Heart left ventricle (tissue), 16 donors: ENCODE data around the gene NFKBIB. TPM values are rescaled to one million over a fixed set of nuclear protein-coding genes. Genes with fewer than 3 reads are reported as not detected.
"Not testable (repeated sequence)": the region's sequence is repeated elsewhere in the genome, so short reads cannot be mapped to it uniquely, and the experiment has no call there.

Experiments
- ATAC-seq, 4 donors: fragments of 200-7000 bp; cut with Tn5 transposase; one replicate each; pipeline ENCODE4 v1.9.1; 2020 to 2022; ENCODE audit warnings: moderate library complexity in 4 of 4, mild to moderate bottlenecking in 3 of 4, moderate number of reproducible peaks in 1 of 4
- DNase-seq, 5 donors: peaks; one replicate each; pipeline ENCODE4 v3.0.0-alpha.2; 2020
- H3K27ac ChIP-seq, 12 donors: fragments of 200-600 bp; sonication (generic) in 4 of 12; one replicate each; pipeline versions ENCODE4 v1.5.0 to v1.8.0; 2016 to 2022; ENCODE audit warnings: mild to moderate bottlenecking in 2 of 12
- H3K27me3 ChIP-seq, 9 donors: fragments of 200-600 bp; sonication (generic) in 2 of 9; one replicate each; pipeline versions ENCODE4 v1.5.1 to v1.8.0; 2016 to 2022; ENCODE audit warnings: mild to moderate bottlenecking in 3 of 9
- H3K36me3 ChIP-seq, 9 donors: fragments of 200-600 bp; sonication (generic) in 2 of 9; one replicate each; pipeline versions ENCODE4 v1.5.0 to v1.8.0; 2018 to 2022; ENCODE audit warnings: mild to moderate bottlenecking in 2 of 9
- H3K4me1 ChIP-seq, 12 donors: fragments of 200-600 bp; sonication (generic) in 4 of 12; one replicate each; pipeline versions ENCODE4 v1.5.0 to v1.8.0; 2016 to 2022; ENCODE audit warnings: mild to moderate bottlenecking in 3 of 12
- H3K4me3 ChIP-seq, 12 donors: fragments of 200-600 bp; sonication (generic) in 4 of 12; one replicate each; pipeline versions ENCODE4 v1.5.0 to v1.8.0; 2017 to 2022; ENCODE audit warnings: mild to moderate bottlenecking in 9 of 12, moderate library complexity in 4 of 12
- H3K9me3 ChIP-seq, 12 donors: fragments of 200-600 bp; sonication (generic) in 4 of 12; one replicate each; pipeline versions ENCODE4 v1.5.0 to v1.8.0; 2016 to 2022; ENCODE audit warnings: mild to moderate bottlenecking in 1 of 12
- CTCF ChIP-seq, 12 donors: fragments of 200-600 bp; sonication (generic) in 4 of 12; IDR thresholded peaks; one replicate each; pipeline versions ENCODE4 v1.5.0 to v1.8.0; 2018 to 2022; ENCODE audit warnings: antibody characterized with exemption in 12 of 12, mild to moderate bottlenecking in 5 of 12
- POLR2A ChIP-seq, 2 donors: fragments of 450-650 bp; IDR thresholded peaks; one replicate each; pipeline ENCODE4 v1.6.1; 2017; ENCODE audit warnings: antibody characterized with exemption in 2 of 2, mild to moderate bottlenecking in 2 of 2, moderate library complexity in 2 of 2
- WGBS, 4 donors: extraction: QIAGEN DNeasy Blood & Tissue Kit in 2 of 4; methylation state at CpG; one replicate each; pipeline versions ENCODE4 v1.1.5 to v1.1.7; 2013 to 2018; 5-methylcytosine and 5-hydroxymethylcytosine counted together
- intact Hi-C, 10 donors: fragments of 100-400 bp; cut with DNase I; formaldehyde crosslinking; loops; one replicate each; pipeline versions ENCODE4 v1.11.1 to v1.14.2; 2022
- polyA plus RNA-seq, 2 donors: library from polyadenylated mRNA; stranded (reverse); fragments of 200-250 nt; gene quantifications; one replicate each; pipeline ENCODE4 v1.2.3, GENCODE V29; 2013
- total RNA-seq, 9 donors: library from RNA; depleted of rRNA in 2 of 9; stranded (reverse); fragments of >200 nt in 2 of 9; fragmentation: NEBNext Ultra II Directional in 3 of 9; extraction: Animal tissue kit (Norgen Biotek cat#: 25700) in 3 of 9; gene quantifications; one replicate each; pipeline versions ENCODE4 v1.1.0 to v1.2.4, GENCODE V29; 2016 to 2023
- donor health status: ischemic (EF 13 %, LVEDD 7.1; RV severe dilation, severe dysfunction).
- donor health status: healthy with polysubstance abuse.
- donor health status: DM: no; HTN: yes; CAD: no.
- donor health status: DM: no; HTN: no; CAD: no.
- donor health status: ischemic (EF 25% LVEDD 6.9; RV normal size, moderate dysfunction).
- donor health status: ischemic (EF 25% LVEDD 5.7; RV mildly dilated, moderate dysfunction).
- donor health status: healthy.
- donor health status: DM: yes; HTN: yes; CAD: no.
- donor health status: ischemic (EF 35%, LVEDD 5.7; RV mildly dilated, moderate dysfunction).
- donor health status: nonischemic (EF 11% LVEDD 7.7; RV severe dilation, severe dysfunction).
- donor health status: DM: yes; HTN: yes; CAD: no.
- donor health status: PGD.
- donor health status: ischemic (EF 29% LVEDD 5.4; RV normal size, mild dysfunction).
- donor health status: nonischemic (EF 23%, LVEDD 6.1; RV moderate dilation, normal function).

NFKBIB gene
- total and polyA plus RNA-seq, 11 donors: 17.2 to 90.4 (median 24.0) TPM

- no peak for ATAC-seq
These were observed 29.2 kb upstream of the NFKBIB start for GRCh38 chr19:38870612-38871011.

GRCh38 chr19:38873400-38873799 is 26.4 kb upstream of the NFKBIB start:
- ATAC-seq, DNase-seq, H3K4me3 ChIP-seq, H3K27ac ChIP-seq, H3K27me3 ChIP-seq, H3K36me3 ChIP-seq, intact Hi-C loops, H3K9me3 ChIP-seq: not testable (repeated sequence)
- H3K4me1 ChIP-seq: peaks cover 5 to 33% (median 23%) of the 10 kb centered on the region in 12 donors
- WGBS, 4 donors: 67 to 77% (median 73%) methylated on average over 10 of the region's 10 CpGs

More at GRCh38 chr19:38870612-38871011, 29.2 kb upstream of the NFKBIB start:
- no peaks in the 10 kb centered on the region for H3K36me3 ChIP-seq
- H3K4me1 ChIP-seq: peaks cover 5 to 22% (median 15%) of the 10 kb centered on the region in 12 donors
- no peak for TF ChIP-seq CTCF (IDR thresholded peaks at IDR 0.05)
- TF ChIP-seq POLR2A (IDR thresholded peaks at IDR 0.05): no peak
- H3K27me3 ChIP-seq: no peaks in the 10 kb centered on the region
- H3K27ac ChIP-seq: peak overlapping the region in 5 of 12 donors; percentile 7 to 57 (median 46)
- no peak for DNase-seq
- intact Hi-C loops: no loop called here
- 76 to 89% (median 83%) methylated on average over 13 to 19 of the region's 19 CpGs for WGBS, 4 donors
- no peaks in the 10 kb centered on the region for H3K9me3 ChIP-seq
- H3K4me3 ChIP-seq: peak overlapping the region in 4 of 12 donors; percentile 50 to 66 (median 61)

GRCh38 chr19:38875656-38876395 is 23.9 kb upstream of the NFKBIB start:
- intact Hi-C loops: no loop called here
- peaks cover 0 to 22% (median 10%) of the 10 kb centered on the region in 12 donors for H3K4me1 ChIP-seq
- no peaks in the 10 kb centered on the region for H3K9me3 ChIP-seq
- H3K36me3 ChIP-seq: peaks cover 0 to 20% (median 14%) of the 10 kb centered on the region in 9 donors
- TF ChIP-seq POLR2A (IDR thresholded peaks at IDR 0.05): no peak
- no peak for TF ChIP-seq CTCF (IDR thresholded peaks at IDR 0.05)
- 75 to 89% (median 86%) methylated on average over 6 of the region's 6 CpGs for WGBS, 4 donors
- H3K27ac ChIP-seq: no peak overlapping the region
- no peaks in the 10 kb centered on the region for H3K27me3 ChIP-seq
- ATAC-seq: no peak
- DNase-seq: peak in 1 of 5 donors; percentile 0
- H3K4me3 ChIP-seq: no peak overlapping the region

GRCh38 chr19:38877781-38878574 is 21.8 kb upstream of the NFKBIB start, which contains the start of gene RINL:
TSS of gene RINL (minus strand) at chr19:38878275. CDS start at chr19:38876742, 1,533 bp downstream.
- peak in 3 of 4 donors; percentile 25 to 61 (median 60) for ATAC-seq
- intact Hi-C loops: no loop called here
- peak; percentile 26 to 58 (median 47) for DNase-seq
- peak within 1 kb of the TSS in 3 of 12 donors; percentile 17 to 49 (median 25) for H3K4me3 ChIP-seq
- WGBS, 4 donors: 44 to 55% (median 51%) methylated on average over 11 of the region's 11 CpGs
- TF ChIP-seq CTCF (IDR thresholded peaks at IDR 0.05): no peak
- no peak for TF ChIP-seq POLR2A (IDR thresholded peaks at IDR 0.05)
- H3K4me1 ChIP-seq: peaks cover 0 to 22% (median 10%) of the 10 kb centered on the region in 12 donors
- no peaks in the 10 kb centered on the region for H3K9me3 ChIP-seq
- peak within 1 kb of the TSS in 11 of 12 donors; percentile 5 to 93 (median 61) for H3K27ac ChIP-seq
- H3K27me3 ChIP-seq: no peaks in the 10 kb centered on the region
- H3K36me3 ChIP-seq: peaks cover 0 to 40% (median 34%) of the 10 kb centered on the region in 9 donors
